Measurements from ENCODE around the gene ASB5.

ASB5 gene

DNA sequence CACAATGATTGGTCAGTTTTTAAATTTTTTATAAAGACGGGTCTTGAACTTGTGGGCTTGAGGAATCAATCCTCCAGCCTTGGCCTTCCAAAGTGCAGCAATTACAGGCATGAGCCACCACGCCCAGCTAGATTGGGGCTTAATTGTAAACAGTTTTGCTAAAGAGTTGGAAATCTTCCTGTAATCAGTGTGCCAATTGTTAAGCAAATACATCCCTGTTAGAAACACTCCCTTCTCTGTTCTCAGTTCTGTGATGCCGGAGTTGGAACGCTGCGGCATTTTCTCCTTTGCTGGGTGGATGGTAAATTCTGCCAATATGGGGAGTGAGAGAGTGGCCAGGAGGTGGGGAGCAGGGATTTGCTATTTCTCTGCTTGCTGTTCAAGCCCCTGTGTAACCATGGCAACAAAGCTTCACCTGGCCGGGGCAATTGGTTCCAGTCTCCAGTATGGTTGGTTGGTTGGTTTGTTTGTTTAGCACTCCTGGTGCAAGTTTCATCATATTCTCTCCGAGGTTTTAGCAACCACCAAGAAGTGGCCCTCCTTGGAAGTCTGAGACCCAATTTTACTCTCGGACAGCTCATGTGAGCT is 70.6 kb downstream of the ASB5 start:
- Histone ChIP-seq H3K4me3 (ENCODE audit: low read length) (no peak overlapping the region), H3K4me1 (ENCODE audit: insufficient read depth, low read length) (peaks cover 5% of the 10 kb centered on the region), H3K27me3 (ENCODE audit: insufficient read depth, low read length) (no peaks in the 10 kb centered on the region), H3K9me3 (ENCODE audit: low read length) (peaks cover 2% of the 10 kb centered on the region), H2AFZ (ENCODE audit: low read depth, low read length) (no peak overlapping the region), H3K36me3 (ENCODE audit: insufficient read depth, low read length) (no peaks in the 10 kb centered on the region)

GRCh38 chr4:176195184-176195978 is 73.6 kb downstream of the ASB5 start, which contains the start of gene SPATA4:
TSS of gene SPATA4 (minus strand) at chr4:176195585. CDS start at chr4:176195562, 23 bp downstream.
- Histone ChIP-seq H3K4me1 (ENCODE audit: insufficient read depth, low read length) (peaks cover 5% of the 10 kb centered on the region), H3K27me3 (ENCODE audit: insufficient read depth, low read length) (no peaks in the 10 kb centered on the region), H3K9me3 (ENCODE audit: low read length) (no peaks in the 10 kb centered on the region), H3K36me3 (ENCODE audit: insufficient read depth, low read length) (no peaks in the 10 kb centered on the region), H3K4me3 (ENCODE audit: low read length) (peak within 1 kb of the TSS; percentile 45), H2AFZ (ENCODE audit: low read depth, low read length) (peak within 1 kb of the TSS; percentile 95)

DNA sequence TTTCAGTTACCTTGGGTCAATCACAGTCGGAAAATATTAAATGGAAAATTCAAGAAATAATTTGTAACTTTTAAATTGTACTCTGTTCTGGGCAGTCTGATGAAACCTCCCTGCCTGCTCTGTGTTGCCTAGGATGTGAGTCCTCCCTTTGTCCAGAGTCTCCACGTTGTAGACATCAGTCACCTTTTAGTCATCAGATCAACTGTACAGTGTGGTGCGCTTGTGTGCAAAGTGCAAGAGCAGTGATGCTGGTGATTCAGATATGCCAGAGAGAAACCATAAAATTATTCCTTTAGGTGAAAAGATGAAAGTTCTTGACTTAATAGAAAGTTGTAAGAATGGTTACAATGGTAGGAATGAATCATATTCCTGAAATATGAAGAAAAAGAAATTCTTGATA is 75.1 kb downstream of the ASB5 start:
- no peaks in the 10 kb centered on the region for H3K9me3 ChIP-seq (ENCODE audit: low read length)
- no peaks in the 10 kb centered on the region for H3K27me3 ChIP-seq (ENCODE audit: insufficient read depth, low read length)
- no peaks in the 10 kb centered on the region for H3K36me3 ChIP-seq (ENCODE audit: insufficient read depth, low read length)
- no peak overlapping the region for H2AFZ ChIP-seq (ENCODE audit: low read depth, low read length)
- H3K4me1 ChIP-seq (ENCODE audit: insufficient read depth, low read length) = peaks cover 5% of the 10 kb centered on the region
- H3K4me3 ChIP-seq (ENCODE audit: low read length) = no peak overlapping the region

DNA sequence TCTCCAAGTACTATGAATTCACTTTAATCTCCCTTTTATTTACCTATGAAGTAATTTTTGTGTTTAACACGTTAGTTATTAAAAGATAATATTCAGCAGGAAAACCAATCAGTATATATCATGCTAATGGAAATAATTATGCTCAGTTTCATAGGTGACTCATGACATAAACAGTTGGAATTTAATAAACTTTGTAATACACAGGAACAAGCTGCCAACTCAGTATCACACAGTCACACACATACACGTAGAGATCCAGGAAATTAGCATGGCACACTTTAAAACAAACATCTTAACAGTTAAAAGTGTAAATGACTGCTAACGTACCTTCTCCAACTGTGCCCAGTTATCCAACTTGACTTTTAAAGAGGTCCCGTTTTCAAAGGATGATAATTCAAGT is 75.9 kb downstream of the ASB5 start:
- Histone ChIP-seq H3K9me3 (ENCODE audit: low read length) (no peaks in the 10 kb centered on the region), H3K4me3 (ENCODE audit: low read length) (no peak overlapping the region), H3K4me1 (ENCODE audit: insufficient read depth, low read length) (peaks cover 5% of the 10 kb centered on the region), H2AFZ (ENCODE audit: low read depth, low read length) (no peak overlapping the region), H3K27me3 (ENCODE audit: insufficient read depth, low read length) (no peaks in the 10 kb centered on the region), H3K36me3 (ENCODE audit: insufficient read depth, low read length) (no peaks in the 10 kb centered on the region)

DNA sequence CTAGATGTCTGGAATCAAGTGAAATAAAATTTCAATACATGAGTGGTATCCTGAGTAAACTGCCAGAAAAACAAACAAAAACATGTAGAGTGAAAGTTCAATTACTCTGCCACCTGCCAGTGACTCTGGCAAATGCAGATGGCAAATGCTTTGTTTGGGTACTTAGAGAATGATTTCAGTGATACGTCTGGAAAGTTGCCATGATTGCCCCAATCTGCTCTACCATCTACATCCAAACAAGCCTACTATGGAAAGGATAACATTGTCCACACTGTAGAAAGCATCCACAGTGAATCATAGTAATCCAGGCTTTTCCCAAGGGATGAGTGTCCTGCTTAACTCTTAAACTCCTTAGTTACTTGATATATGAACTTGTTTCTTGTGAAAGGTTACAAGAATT is 77.0 kb downstream of the ASB5 start:
- Histone ChIP-seq H3K36me3 (ENCODE audit: insufficient read depth, low read length) (no peaks in the 10 kb centered on the region), H2AFZ (ENCODE audit: low read depth, low read length) (no peak overlapping the region)

GRCh38 chr4:176189891-176190795 is 78.9 kb downstream of the ASB5 start:
- no peaks in the 10 kb centered on the region for H3K36me3 ChIP-seq (ENCODE audit: insufficient read depth, low read length)
- H3K27me3 ChIP-seq (ENCODE audit: insufficient read depth, low read length) = no peaks in the 10 kb centered on the region

More for the DNA sequence above, 77.0 kb downstream of the ASB5 start:
- Histone ChIP-seq H3K27me3 (ENCODE audit: insufficient read depth, low read length) (no peaks in the 10 kb centered on the region), H3K9me3 (ENCODE audit: low read length) (no peaks in the 10 kb centered on the region), H3K4me3 (ENCODE audit: low read length) (no peak overlapping the region), H3K4me1 (ENCODE audit: insufficient read depth, low read length) (peaks cover 5% of the 10 kb centered on the region)

GRCh38 chr4:176188654-176189053 is 80.4 kb downstream of the ASB5 start:
- no peak overlapping the region for H2AFZ ChIP-seq (ENCODE audit: low read depth, low read length)
- H3K4me1 ChIP-seq (ENCODE audit: insufficient read depth, low read length) = no peaks in the 10 kb centered on the region
- no peaks in the 10 kb centered on the region for H3K27me3 ChIP-seq (ENCODE audit: insufficient read depth, low read length)
- H3K36me3 ChIP-seq (ENCODE audit: insufficient read depth, low read length) = no peaks in the 10 kb centered on the region
- no peaks in the 10 kb centered on the region for H3K9me3 ChIP-seq (ENCODE audit: low read length)
- no peak overlapping the region for H3K4me3 ChIP-seq (ENCODE audit: low read length)

More at GRCh38 chr4:176189891-176190795, 78.9 kb downstream of the ASB5 start:
- Histone ChIP-seq H3K9me3 (ENCODE audit: low read length) (no peaks in the 10 kb centered on the region), H2AFZ (ENCODE audit: low read depth, low read length) (no peak overlapping the region), H3K4me3 (ENCODE audit: low read length) (no peak overlapping the region), H3K4me1 (ENCODE audit: insufficient read depth, low read length) (no peaks in the 10 kb centered on the region)

DNA sequence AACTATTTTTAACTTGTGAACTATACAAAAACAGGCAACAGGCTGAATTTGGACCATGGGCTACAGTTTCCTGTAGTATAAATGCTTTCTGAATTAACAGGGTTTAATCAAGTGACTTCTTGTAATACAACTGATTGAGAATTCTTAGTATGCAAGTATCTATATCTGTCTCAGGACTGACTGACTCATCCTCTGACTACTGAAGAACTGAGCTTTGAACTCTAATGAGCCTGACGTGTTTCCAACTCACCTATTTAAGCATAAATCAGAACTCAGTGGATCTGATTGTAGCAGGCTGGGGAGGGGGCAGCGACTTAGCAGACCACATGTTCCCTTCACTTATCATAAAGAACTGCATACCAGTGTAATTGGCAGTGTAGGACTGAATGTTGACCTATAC is 81.4 kb downstream of the ASB5 start:
- Histone ChIP-seq H2AFZ (ENCODE audit: low read depth, low read length) (no peak overlapping the region), H3K4me3 (ENCODE audit: low read length) (no peak overlapping the region), H3K4me1 (ENCODE audit: insufficient read depth, low read length) (no peaks in the 10 kb centered on the region), H3K27me3 (ENCODE audit: insufficient read depth, low read length) (no peaks in the 10 kb centered on the region), H3K9me3 (ENCODE audit: low read length) (no peaks in the 10 kb centered on the region), H3K36me3 (ENCODE audit: insufficient read depth, low read length) (no peaks in the 10 kb centered on the region)

DNA sequence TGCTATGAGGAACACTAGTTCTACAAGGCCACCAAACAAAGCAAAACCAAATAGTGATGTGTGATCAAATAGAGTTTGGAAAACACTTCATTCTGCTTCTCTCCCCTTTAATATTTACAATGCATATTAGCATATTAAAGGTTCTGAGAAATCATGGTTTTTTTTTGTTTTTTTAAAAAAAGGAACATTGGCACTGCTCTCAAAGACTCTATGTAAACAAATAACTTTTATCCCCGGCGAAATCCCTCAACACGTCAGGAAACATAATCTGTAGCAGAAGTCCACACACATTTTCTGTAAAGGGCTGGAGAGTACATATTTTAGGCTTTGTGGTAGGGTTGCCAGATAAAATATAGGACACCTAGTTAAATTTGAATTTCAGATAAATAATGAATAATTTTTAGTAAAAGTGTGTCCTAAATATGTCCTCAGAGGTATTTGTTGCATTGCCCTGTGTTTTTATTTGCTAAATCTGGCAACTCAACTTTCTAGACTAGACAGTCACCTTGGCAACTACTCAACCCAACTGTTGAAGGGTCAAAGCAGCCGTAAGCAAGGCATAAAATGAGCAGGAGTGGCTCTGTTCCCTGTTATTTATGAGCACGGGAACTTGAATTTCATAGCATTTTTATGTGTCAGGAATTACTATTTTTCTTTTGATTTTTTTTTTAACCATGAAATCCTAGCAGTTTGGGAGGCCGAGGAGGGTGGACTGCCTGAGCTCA is 82.2 kb downstream of the ASB5 start:
- Histone ChIP-seq H3K27me3 (ENCODE audit: insufficient read depth, low read length) (no peaks in the 10 kb centered on the region), H3K36me3 (ENCODE audit: insufficient read depth, low read length) (no peaks in the 10 kb centered on the region), H2AFZ (ENCODE audit: low read depth, low read length) (no peak overlapping the region), H3K9me3 (ENCODE audit: low read length) (no peaks in the 10 kb centered on the region), H3K4me3 (ENCODE audit: low read length) (no peak overlapping the region), H3K4me1 (ENCODE audit: insufficient read depth, low read length) (no peaks in the 10 kb centered on the region)

DNA sequence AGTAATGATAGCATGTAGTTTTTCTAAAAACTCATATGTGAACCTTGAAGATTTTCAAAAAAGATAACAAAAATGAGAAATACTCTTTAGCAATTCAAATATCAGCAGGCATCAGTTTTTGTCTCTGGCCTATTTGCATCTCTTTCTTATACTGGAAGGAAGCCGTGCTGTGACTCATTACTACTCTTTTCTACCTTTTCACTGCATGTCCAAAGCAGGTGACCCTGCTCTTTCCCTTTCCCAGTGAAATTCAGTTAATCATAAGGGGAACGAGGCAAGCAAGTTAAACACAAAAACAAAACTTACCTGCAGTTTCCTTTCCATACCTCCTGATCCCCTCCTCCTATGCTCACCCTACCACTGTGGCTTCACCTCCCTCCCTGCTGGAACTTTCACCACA is 83.0 kb downstream of the ASB5 start:
- Histone ChIP-seq H3K4me3 (ENCODE audit: low read length) (no peak overlapping the region), H3K36me3 (ENCODE audit: insufficient read depth, low read length) (no peaks in the 10 kb centered on the region), H3K9me3 (ENCODE audit: low read length) (no peaks in the 10 kb centered on the region), H3K4me1 (ENCODE audit: insufficient read depth, low read length) (no peaks in the 10 kb centered on the region), H3K27me3 (ENCODE audit: insufficient read depth, low read length) (no peaks in the 10 kb centered on the region), H2AFZ (ENCODE audit: low read depth, low read length) (no peak overlapping the region)

DNA sequence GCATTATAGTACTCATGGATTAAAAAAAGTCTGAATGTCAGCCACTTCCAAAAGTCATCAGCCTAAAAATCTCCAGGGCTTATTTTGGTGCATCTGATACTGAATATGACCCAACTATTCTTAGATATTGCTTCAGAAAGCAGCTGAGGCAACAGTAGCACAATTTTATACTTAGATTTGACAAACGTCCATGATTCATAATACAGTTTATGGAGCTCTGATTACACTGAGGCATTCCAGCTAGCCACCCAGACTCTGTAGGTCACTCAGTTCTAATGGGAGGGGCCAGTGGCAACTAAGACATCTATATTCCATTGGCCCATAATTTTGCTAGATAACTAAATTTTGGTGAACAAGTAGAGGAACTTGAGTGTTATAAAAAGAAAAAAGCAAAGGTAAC is 84.0 kb downstream of the ASB5 start:
- H3K9me3 ChIP-seq (ENCODE audit: low read length) = no peaks in the 10 kb centered on the region
- H3K27me3 ChIP-seq (ENCODE audit: insufficient read depth, low read length) = no peaks in the 10 kb centered on the region
- no peaks in the 10 kb centered on the region for H3K4me1 ChIP-seq (ENCODE audit: insufficient read depth, low read length)
- no peak overlapping the region for H2AFZ ChIP-seq (ENCODE audit: low read depth, low read length)
- no peak overlapping the region for H3K4me3 ChIP-seq (ENCODE audit: low read length)
- no peaks in the 10 kb centered on the region for H3K36me3 ChIP-seq (ENCODE audit: insufficient read depth, low read length)
